SIG-M5 treated with dmso at 0.1 percent for 504 hours (cell line): ENCODE data around the gene LRRTM1.

ENCODE experiments used
- DNase-seq: peaks from one replicate; lab custom pipeline; 2025; ENCODE audit not compliant: unreplicated experiment; lab: John Stamatoyannopoulos, UW

Gene LRRTM1, protein sequence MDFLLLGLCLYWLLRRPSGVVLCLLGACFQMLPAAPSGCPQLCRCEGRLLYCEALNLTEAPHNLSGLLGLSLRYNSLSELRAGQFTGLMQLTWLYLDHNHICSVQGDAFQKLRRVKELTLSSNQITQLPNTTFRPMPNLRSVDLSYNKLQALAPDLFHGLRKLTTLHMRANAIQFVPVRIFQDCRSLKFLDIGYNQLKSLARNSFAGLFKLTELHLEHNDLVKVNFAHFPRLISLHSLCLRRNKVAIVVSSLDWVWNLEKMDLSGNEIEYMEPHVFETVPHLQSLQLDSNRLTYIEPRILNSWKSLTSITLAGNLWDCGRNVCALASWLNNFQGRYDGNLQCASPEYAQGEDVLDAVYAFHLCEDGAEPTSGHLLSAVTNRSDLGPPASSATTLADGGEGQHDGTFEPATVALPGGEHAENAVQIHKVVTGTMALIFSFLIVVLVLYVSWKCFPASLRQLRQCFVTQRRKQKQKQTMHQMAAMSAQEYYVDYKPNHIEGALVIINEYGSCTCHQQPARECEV

DNA sequence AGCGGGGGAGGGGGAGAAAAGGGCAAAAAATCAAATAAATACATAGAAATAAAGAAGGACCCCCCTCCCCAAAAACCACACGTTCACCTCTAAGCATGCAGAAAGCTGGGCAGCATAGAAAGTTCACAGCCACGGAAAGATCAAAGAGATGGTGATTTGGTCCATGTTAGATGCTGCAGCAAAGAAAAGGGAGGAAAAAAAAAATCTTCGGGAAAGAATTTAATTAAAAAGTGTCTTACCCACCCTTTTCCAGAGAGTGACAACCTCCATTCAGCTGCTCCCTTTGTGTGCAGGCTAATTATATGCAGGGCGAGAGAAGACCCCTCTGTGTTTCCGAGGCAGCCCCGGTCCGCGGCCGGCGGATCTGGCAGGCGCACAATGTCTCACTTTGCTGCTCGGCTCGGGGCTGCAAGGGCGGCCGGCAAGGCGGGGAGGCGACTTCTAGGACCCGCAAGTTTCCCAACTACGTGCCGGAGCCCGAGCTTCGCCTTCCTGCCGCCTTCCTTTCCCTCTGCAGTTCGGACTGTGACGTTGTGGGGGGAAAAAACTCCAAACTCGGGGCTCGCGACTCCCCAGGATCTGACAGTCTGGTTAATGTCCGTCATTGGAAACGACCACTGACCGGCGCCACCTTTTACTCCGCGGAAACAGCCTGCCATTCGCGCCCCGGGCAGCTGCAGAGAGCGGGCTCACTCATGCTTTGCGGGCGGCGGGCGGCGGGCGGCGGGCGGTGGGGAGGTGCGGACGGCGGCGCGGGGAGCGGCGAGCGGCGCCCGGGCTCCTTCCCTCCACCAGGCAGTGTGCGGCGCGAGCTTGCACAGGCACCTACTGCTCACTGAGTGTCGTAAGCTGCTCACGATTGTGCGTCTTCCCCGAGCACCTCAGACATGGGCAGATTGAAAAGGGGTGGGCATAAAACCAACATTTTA is at the start of gene LRRTM1:
Gene LRRTM1 (minus strand): TSS at position 844 of the 929 bp plus-strand sequence. CDS start 933 bp downstream, outside the sequence.
- no peak for DNase-seq

DNA sequence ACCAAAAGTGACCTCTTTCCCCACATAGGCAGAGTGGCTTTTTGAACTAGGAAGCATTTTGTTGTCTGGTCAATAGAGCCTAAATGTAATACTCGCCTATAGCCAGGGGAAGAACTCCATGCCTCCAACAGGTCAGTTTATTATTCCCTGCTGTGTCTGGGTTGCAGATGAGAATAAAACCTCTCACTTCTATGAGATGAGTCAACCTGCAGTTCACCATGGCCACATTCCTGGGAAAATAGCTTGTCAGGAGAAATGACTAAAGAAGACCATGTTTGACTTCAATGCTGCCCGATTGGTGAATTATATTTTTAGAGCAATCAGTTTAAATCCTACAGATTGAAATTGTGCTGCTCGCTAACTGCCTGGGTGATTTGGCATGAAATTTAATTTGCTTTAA is 46.7 kb upstream of the LRRTM1 start:
- DNase-seq, result no peak

DNA sequence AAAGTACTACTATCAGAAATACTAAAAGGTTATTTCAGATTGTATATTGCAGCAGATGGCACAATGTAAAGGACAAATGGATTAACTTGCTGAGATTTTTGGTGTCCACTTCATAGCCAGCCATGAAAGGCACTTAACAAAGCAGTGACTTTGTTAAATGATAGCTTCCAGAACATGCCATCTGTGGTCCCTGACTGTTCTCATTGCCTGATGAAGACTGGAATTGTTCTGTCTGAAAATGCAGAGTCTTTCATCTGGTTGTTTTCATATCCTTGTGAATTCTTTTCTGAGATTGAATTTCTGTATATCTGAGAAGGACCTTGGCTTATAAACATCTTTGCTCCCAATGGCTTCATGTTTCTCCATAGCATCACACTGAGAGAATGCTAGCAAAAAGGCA is 44.4 kb upstream of the LRRTM1 start:
- DNase-seq, result no peak

DNA sequence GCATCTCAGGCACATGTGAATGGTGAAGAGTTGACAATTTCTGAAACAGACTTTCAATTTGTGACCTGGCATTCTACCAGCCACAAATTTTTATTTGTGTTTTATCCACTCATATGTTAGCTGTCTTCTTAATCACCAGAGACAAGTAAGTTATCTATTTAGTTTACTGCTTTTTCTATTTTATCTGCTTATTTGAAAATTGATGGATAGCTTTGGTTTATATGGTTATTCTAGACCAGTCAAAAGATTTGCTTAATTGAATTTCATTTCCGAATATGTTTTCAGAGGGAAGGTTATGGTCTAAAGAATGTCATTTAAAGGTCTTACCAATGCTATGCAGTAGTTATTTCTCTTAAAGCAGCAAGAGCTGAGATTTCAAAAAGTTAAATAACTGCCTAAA is 43.5 kb upstream of the LRRTM1 start:
- no peak for DNase-seq

DNA sequence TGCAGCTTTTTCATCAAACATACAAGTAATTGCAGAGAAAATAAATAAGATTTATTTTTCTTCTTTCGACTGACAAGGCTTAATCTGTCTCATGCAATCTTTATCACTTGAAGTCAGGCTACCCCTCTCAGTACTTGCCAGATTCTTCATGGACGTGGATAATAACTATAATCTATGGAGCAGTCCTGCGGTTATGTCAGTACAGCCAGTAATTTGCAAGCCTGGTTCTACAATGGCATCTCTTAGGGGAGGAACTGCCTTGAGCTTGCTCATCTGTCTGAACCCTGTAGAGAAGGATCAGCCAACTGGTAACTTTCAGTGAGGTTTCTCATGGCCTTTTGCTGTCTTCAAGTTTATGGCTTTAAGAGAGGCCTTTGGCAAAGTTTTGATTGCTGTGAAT is 35.5 kb upstream of the LRRTM1 start:
- no peak for DNase-seq

DNA sequence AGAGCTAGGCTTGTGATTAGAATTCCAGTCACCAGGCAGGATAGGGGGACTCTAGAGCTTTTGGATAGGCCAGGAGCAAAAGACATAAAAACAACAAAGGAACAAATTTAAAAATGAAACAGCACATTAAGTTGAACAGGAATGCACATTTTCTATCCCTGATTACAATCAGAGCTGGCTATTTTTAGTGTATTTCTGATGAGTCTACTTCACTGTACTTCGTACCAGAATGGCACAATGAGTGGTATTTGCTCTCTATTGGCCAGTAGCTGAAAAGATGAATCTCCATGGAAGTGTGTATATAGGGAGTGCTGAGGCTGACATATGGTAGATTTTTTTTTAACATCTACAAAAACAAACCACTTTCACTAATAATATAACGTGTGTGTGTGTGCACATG is 34.2 kb upstream of the LRRTM1 start:
- DNase-seq, result no peak

DNA sequence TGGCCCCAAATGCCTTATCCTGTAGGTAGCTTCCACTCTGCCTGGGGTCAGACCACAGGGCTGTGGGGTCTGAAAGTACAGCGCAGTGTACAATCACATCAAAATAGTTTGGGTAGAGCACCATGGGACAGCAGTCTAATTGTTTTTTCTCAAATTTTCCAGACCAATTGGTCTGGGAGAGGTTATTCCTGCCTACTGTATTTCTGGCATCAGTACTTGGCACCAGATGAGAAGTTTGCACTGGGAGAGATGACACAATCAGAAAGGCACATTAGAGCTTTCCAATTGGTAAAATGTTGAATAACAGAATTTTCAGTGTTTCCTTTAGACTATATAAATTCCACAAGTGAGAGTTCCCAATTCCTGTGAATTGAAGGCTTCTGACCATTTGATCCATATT is 30.9 kb upstream of the LRRTM1 start:
- no peak for DNase-seq

DNA sequence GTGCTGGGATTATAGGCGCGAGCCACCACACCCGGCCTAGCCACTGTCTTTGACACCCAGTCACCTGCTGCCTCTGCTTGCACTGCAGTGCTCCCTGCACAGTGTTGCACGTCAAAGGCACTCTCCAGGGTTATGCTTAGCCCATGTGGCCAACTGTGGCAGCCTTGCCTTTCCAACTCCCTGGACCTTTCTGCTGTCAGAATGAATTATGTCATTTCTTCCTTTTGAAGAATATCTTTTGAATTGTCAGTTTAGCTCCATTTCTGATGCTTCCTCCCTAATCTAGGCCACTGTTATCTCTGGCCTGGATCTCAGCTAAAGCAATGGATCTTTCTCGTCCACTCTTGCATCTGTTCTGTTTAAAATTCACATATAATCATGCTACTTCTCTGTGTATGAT is 29.3 kb upstream of the LRRTM1 start:
- no peak for DNase-seq

DNA sequence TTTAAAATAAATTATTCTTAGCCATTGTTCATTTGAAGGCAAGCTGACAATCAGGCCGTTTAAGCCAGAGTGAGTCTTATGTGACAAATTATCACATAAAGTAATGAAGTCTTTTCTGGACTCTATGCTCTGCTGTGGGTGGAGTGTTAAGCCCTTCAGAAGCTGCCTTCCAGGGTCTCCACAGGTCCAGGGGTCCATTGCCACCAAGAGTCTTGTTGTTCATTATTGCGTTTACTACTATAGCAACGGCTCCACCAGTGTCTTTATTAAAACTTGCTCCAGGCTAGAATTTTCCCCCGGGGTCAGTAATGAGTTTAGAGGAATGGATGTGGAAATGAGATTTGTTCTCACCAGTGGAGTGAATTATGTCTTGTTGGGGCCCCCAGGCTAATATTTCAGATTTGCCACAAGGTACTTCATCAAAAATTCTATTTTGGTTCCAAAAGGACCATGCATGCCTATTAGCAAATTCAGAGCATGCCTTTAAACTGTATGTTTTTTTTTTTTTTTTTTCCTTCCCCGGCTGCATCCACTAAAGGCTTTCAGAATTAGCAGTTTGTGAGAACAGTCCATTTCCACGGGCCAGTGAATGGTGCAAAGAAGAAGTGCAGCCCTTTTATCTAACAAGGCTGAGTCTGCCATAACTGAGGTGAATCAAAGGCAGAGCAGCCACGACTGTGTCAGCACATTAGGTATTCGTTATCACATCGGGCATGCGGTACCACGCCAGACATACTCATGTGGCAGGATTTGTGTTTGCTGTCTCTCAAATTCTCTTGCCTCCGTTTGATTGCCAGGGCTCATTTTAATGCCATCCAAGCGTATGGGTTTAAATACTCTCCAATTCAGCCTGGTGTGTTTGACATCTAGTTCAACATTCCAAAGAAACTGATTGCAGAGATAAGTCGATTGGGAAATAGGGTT is 26.2 kb upstream of the LRRTM1 start:
- DNase-seq, result no peak

DNA sequence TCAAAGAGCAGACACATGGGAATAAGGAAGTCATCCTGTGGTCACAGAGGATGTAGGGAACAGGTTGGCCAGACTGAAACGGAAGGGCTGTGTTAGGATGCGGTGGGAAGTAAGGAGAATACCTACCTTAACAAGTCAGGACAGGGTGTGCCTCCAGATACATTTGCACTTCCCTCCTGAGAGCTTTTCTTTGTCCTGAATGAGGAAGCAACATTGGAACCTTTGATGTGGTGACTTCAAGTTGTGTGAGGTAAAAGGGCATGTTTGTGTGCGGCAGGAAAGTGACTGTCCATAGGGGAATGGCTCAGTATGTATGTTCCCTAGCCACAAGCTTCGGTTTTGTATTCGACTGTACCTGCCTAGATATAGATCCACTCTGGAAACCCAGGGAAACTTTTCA is 24.9 kb upstream of the LRRTM1 start:
- DNase-seq, result no peak

DNA sequence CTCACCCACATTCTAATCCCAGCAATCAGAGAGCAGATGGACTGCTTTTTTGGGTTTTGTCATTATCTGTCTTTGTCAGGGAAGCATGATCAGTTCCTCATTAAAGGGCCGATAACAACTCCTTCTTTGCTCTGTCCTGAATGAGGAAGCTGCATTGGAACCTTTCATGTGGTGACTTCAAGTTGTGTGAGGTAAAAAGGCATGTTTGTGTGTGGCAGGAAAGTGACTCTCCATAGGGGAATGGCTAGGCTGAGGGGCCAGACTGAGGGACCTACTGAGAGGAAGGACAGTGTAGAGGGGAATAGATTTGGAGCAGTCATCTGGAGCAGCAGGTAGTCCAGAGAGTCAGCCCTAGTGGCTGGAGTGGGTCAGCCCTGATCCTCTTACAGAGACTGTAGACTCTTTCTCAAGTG is 23.6 kb upstream of the LRRTM1 start:
- DNase-seq, result no peak

DNA sequence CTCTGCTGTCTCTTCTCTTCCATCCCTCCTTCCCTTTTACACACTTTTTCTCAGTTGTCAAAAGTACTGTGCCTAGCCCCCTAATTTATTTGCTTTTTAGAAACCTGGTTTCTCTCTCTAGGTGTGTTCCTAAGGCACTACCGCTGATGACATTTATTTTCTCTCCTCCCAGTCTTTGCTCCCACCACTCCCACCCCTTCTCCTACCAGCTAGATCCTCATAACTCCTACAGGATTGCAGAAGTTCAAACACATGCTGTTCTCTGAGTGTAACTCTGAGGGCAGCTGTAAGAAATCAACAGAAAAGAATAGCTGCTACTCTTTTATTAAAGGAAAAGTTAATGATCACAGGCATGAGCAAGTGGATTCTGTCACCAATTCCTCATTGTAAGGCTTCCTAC is 22.3 kb upstream of the LRRTM1 start:
- no peak for DNase-seq

DNA sequence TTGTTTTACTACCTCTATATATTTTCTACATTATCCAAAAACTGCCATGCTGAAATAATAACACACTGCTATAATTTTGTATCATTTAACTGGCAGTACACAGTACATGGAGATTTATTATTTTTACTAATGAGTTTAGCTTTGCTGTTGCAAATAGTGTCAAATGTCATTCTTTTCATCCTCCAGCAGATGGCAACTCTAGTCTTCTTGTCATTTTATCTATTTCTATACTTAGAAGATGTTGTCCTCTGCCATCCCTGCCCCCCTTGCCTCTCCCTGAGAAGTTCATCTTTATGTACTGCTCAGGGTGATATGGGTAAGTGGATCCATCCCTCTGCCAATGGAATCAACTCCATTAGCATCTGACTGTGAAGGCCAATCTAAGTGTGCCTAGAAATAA is 21.7 kb upstream of the LRRTM1 start:
- DNase-seq, result peak; percentile 27

DNA sequence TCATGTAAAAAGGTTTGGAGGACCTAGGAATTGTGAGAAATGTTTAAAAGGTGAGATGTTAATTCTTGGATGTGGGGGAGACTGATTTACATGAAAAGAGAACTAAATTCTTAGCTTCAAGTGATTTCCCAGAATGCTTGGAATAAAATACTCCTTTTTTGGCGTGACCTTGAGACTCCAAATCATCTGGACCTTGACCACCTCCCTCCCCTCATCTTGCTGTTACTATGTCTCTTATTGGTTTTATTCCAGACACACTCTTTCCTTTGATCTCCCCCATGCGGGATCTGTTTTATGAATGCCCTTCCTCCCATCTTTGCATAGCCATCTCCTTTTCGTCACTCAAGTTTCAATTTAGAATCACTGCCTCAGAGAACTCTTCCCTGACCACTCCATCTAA is 20.0 kb upstream of the LRRTM1 start:
- DNase-seq, result no peak

DNA sequence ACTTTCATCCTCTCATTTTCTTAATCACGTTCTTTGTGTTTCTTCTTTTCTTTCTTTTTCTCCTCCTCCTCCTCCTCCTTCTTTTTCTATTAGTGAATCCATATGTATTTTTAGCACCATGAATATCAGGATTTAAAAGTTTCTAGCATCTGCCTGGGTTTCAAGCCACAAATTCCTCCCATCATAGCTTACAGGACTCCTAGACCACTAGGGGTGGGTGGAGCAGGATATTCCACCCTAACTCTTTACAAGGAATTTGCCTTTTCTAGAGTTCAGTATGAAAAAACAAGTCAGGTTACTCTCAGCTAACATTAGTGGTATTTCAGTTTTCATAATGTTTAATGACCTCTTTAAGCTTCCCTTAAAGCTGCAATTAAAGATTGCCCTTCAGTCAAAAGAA is 19.1 kb upstream of the LRRTM1 start:
- no peak for DNase-seq

DNA sequence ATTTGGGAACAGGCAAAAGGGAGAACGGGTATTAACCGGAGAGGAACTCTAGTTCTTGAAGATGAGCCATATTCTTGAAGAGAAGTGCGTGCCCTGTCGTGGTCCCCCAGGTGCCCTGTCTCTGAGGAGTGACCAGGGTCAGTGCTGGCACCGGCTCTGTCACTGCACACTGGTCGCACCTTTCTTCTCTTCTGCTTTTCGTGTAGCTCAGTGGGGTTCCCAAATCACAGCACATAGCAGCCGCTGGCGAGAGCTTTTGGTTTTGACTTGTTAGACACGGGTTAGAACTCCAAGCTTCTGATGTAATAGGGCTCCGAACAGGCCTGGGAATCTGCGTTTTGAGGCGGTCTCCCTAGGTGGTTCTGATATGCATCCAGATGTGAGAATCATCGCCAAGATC is 18.4 kb upstream of the LRRTM1 start:
- no peak for DNase-seq

DNA sequence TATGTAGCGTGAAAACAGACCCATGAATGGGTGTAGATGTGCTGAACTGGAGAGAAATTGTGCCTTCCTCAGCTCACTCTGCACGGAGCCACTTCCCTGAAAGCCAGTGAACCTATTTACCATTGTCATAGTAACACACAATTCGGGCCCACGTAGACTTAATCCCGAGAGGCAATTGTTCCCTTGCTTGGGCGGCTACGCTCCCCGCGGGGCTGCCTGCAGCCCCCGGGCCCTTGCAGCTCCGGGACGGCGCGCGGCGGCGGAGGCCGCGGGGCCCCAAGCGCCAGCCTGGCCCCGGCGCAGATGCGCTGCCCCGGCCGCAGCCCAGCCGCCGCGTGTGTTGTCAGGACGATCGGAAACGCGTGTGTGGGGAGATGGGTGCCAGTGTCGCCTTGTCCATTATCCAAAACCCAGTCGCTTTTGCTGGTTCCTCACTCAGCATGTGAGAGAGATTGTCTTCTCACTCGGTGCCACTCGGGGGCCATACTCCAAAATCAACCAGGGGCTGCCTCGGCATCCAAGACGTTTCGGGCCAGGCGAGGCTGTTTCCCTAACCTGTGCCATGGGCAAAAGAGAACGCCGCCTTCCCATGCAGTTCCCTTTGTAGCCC is 17.9 kb upstream of the LRRTM1 start:
- no peak for DNase-seq

DNA sequence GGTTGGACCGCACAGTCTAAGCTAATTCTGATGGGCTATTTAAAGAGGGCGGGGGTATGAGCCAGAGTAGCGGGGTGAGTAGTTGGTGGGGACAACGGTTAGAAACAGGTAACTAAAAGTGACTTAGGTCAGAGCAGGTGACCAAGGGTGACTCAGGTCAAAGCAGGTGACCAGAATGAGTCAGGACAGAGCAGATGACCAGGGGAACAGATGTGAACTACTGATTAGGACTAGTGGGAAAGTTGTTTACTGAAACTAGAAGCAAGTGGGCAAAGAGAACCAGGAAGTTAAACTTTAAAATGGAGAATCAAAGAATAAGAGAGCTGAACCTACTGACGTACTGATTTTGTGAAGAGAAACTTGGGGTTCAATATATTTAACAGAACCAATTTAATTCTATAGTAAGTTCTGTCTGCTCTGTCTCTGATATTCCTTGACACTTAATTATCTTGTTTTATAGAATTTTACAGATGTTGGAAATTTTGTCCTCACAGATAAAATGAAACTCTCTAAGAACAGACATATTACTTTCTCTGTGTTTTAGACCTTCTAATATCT is 7.8 kb upstream of the LRRTM1 start:
- DNase-seq, result no peak

DNA sequence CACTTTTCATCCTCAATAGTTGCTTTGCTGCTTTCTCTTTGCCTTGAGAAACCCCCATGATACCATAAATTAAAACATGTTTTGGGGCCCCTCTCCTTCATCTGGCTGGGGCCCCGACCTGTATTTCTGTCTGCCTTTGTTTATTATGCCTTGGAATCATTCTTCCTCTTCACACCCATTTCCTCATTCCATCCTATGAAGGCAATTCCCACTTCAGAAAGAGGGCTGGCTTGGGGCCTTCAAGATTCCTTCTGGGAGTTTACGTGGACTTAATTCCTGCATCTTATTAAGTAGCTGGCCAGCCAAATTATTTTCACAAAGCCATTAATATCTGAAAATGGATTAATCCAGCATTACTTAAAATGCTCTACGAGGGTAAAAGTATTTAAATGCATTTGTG is 6.8 kb upstream of the LRRTM1 start:
- no peak for DNase-seq
